HUES48 (cell line): ENCODE data around the gene MYO5B.

Source experiments
- H3K27ac ChIP-seq: one replicate; pipeline ENCODE4 v1.7.0; 2013; ENCODE audit warnings: low read depth, low read length, inconsistent platforms
- H3K27me3 ChIP-seq: 2 replicates; pipeline ENCODE4 v1.6.1; 2013; ENCODE audit warnings: mild to moderate bottlenecking, low read length; ENCODE audit not compliant: control insufficient read depth, insufficient read depth
- H3K36me3 ChIP-seq: 2 replicates; pipeline ENCODE4 v1.6.1; 2013; ENCODE audit warnings: low read length; ENCODE audit not compliant: control insufficient read depth, insufficient read depth
- H3K4me1 ChIP-seq: 2 replicates; pipeline ENCODE4 v1.6.1; 2013; ENCODE audit warnings: mild to moderate bottlenecking, low read length; ENCODE audit not compliant: control insufficient read depth, insufficient read depth
- H3K4me3 ChIP-seq: 2 replicates; pipeline ENCODE4 v1.5.1; 2013; ENCODE audit warnings: mild to moderate bottlenecking, low read depth, low read length
- H3K9ac ChIP-seq: 2 replicates; pipeline ENCODE4 v1.6.1; 2013; ENCODE audit warnings: mild to moderate bottlenecking, low read depth, low read length, moderate library complexity
- H3K9me3 ChIP-seq: 2 replicates; pipeline ENCODE4 v1.6.1; 2013; ENCODE audit warnings: low read length; ENCODE audit not compliant: control insufficient read depth, insufficient read depth

Gene MYO5B

DNA sequence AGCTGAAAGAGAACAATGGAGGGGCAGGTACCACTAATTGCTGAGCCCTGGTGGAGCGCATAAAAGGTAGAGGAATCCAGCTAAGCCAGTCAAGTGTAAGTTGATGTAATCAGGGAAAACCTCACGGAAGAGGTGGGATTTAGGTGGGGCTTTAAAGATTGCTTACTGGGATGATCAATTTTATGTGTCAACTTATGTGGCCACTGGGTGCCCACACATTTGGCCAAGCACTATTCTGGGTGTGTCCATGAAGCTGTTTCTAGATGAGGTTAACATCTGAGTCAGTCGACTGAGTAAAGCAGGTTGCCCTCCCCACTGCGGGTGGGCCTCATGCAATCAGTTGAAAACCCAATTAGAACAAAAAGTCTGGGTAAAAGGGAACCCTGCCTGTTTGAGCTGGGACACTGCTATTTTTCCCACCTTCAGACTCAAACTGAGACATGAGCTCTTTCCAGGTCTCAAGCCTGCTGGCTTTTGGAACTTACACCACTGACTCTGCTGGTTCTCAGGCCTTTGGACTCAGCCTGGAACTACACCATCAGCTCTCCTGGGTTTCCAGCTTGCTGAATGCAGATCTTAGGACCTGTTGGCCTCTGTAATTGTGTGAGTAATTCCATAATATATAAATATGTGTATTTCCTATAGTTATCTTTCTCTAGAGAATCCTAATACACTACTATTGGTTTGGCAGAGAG, 67.3 kb downstream of the MYO5B start:
- no peaks in the 10 kb centered on the region for H3K9me3 ChIP-seq
- no peak overlapping the region for H3K4me3 ChIP-seq
- H3K36me3 ChIP-seq: no peaks in the 10 kb centered on the region
- no peak overlapping the region for H3K9ac ChIP-seq
- no peaks in the 10 kb centered on the region for H3K27me3 ChIP-seq
- peaks cover 21% of the 10 kb centered on the region for H3K4me1 ChIP-seq
- no peak overlapping the region for H3K27ac ChIP-seq

DNA sequence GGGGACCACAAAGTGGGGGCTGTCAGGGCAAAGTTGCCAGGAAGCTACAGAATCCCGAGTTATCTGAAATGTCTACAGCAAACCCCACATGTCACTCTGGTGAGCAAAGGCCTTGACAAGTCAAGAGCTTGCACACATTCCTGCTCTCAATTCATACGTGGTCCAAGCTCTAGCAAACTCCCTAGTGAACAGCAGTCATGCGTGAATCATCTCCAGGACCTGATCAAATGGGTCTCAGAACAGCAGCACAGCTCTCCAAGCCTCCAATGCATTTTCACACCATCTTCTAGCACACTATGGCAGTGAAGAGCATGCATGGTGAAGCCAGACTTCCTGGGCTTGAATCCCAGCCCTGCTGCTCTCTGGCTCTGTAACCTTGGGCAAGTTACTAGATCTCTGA, 68.5 kb downstream of the MYO5B start:
- Histone ChIP-seq H3K27ac (no peak overlapping the region), H3K9me3 (no peaks in the 10 kb centered on the region), H3K9ac (no peak overlapping the region), H3K4me3 (no peak overlapping the region), H3K27me3 (no peaks in the 10 kb centered on the region), H3K36me3 (no peaks in the 10 kb centered on the region), H3K4me1 (peaks cover 21% of the 10 kb centered on the region)

DNA sequence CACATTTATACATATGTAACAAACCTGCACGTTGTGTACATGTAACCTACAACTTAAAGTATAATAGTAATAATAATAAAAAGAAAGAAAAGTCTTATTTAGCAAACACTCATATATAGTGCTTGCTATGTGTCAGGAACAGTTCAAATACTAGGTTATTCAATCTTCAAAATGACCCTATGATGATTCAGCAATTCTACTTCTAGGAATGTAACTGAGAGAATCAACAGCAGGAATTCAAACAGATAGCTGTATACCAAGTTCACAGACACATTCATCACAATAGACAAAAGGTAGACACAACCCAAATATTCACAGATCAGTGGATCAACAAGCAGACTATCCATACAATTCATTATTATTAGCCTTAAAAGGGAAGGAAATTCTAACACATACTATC, 69.5 kb downstream of the MYO5B start:
- no peak overlapping the region for H3K4me3 ChIP-seq
- H3K36me3 ChIP-seq: no peaks in the 10 kb centered on the region
- peaks cover 20% of the 10 kb centered on the region for H3K4me1 ChIP-seq
- H3K27me3 ChIP-seq: no peaks in the 10 kb centered on the region
- no peak overlapping the region for H3K27ac ChIP-seq
- H3K9me3 ChIP-seq: no peaks in the 10 kb centered on the region
- H3K9ac ChIP-seq: no peak overlapping the region

DNA sequence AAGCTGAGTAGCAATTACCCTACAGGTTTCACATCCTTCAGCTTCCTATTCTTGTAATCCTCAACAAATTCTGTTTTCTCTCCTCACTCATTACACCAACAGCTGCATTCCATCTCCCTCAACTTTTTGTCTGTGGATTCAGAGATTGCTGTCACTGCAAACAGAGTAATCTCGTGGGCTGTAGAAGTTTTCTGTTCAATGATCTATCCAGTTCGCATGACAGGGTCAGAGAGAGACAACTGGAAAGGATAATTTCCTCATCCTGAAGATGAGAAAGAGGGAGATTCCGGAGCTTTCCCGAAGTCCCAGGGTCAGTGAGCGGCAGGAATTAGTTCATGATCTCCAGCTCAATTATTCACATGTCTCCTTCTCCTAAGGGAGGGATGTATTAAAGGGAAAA, 75.7 kb downstream of the MYO5B start:
- Histone ChIP-seq H3K27ac (no peak overlapping the region), H3K4me1 (peaks cover 10% of the 10 kb centered on the region), H3K36me3 (no peaks in the 10 kb centered on the region), H3K27me3 (no peaks in the 10 kb centered on the region), H3K9ac (no peak overlapping the region), H3K4me3 (no peak overlapping the region), H3K9me3 (no peaks in the 10 kb centered on the region)

DNA sequence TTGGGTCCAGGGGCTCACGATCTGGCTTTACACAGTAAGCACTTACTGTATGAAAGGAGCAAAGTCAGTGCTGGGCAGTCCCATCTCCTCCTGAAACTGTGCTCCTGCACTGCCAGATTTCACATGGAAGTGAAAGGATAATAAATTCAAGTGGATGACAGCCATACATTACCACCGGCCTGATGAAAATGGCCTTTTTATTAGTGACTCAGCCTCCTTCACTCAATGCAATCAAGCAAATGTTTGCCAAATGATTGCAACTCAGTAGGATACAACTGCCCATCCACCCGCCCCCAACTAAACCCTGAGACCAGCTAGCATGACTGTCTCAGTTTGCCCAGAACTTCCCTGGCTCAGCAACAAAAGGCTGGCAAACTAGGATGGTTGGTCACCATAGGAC, 77.1 kb downstream of the MYO5B start:
- no peaks in the 10 kb centered on the region for H3K27me3 ChIP-seq
- no peaks in the 10 kb centered on the region for H3K9me3 ChIP-seq
- H3K9ac ChIP-seq: no peak overlapping the region
- no peaks in the 10 kb centered on the region for H3K36me3 ChIP-seq
- no peak overlapping the region for H3K4me3 ChIP-seq
- H3K27ac ChIP-seq: no peak overlapping the region
- H3K4me1 ChIP-seq: peaks cover 16% of the 10 kb centered on the region

DNA sequence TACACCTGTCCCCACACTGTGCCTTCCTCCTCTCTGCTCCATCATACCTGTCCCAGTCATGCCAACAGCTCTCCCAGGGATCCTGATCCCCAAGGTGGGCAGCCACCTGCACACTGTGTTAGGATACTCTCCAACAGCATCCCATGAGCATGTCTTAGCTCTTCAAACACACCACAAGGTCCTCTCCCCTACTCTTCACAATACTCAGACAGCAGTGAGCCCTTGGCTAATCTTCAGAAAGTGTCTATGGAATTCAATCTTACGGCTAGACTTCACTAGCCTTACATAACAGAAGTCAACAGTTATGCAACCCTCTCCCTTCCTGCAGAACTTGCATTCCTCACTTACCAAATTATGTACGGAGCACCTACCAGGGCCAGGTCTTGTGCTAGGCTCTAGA, 79.9 kb downstream of the MYO5B start:
- no peak overlapping the region for H3K9ac ChIP-seq
- no peaks in the 10 kb centered on the region for H3K9me3 ChIP-seq
- H3K36me3 ChIP-seq: no peaks in the 10 kb centered on the region
- no peak overlapping the region for H3K4me3 ChIP-seq
- H3K4me1 ChIP-seq: peaks cover 16% of the 10 kb centered on the region
- H3K27ac ChIP-seq: no peak overlapping the region
- H3K27me3 ChIP-seq: no peaks in the 10 kb centered on the region

DNA sequence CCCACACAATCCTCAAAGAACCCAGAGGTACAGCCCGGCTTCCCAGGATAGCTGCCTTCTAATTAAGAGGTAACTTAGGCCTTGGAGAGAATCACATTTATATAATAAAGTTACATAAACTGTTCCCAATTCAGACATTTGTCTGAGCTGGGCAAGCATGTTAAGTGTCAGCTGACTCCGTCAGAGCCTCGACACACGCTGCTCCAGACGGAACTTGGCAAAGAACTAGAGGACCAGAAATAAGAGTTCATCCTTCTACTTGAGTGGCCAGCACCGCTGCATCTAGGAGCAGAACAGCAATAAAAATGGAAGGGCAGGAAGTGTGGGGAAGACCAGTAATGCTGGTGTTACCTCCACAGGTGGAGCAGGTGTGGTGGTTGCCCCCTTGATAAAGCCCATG, 80.5 kb downstream of the MYO5B start:
- H3K9ac ChIP-seq: no peak overlapping the region
- no peak overlapping the region for H3K27ac ChIP-seq
- H3K36me3 ChIP-seq: no peaks in the 10 kb centered on the region
- no peak overlapping the region for H3K4me3 ChIP-seq
- no peaks in the 10 kb centered on the region for H3K27me3 ChIP-seq
- peaks cover 16% of the 10 kb centered on the region for H3K4me1 ChIP-seq
- H3K9me3 ChIP-seq: no peaks in the 10 kb centered on the region

DNA sequence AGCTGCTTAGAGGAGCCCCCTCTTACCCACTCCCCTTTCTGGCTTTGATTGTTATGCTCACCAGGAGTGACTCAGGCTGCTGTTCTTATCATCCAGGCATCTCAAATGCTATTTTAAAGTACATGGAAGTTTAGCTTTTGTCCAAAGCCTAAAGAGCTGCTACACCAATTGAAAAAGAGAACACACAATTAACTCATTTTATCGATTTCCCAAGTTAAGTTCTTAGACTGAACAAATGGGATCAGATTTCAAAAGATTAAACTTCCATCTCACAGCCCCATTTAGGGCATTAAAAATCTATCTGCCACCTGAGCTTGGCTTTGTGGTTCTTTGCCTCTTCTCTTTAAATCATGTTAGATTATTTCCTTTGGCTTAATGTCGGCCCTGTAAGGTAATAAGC, 81.2 kb downstream of the MYO5B start:
- no peak overlapping the region for H3K9ac ChIP-seq
- no peaks in the 10 kb centered on the region for H3K36me3 ChIP-seq
- no peak overlapping the region for H3K27ac ChIP-seq
- H3K4me3 ChIP-seq: no peak overlapping the region
- no peaks in the 10 kb centered on the region for H3K27me3 ChIP-seq
- H3K4me1 ChIP-seq: peaks cover 16% of the 10 kb centered on the region
- no peaks in the 10 kb centered on the region for H3K9me3 ChIP-seq

DNA sequence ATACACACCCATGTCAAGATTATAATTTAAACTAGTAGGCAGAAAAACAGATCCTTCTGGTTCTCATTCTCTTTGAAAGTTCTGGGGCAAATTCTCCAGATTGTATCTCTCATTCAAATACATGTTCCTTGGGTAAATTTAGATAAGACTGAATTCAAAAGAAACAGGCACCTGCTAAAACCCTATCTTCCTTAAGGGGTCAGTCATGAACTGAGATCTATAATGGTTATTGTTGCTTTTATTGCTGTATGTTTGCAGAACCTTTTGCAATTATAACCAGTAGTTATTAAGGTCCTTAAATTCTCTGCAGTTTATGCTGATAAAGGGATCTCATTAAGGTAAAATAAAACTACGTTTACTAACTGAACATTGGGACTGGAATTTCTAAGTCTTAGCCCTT, 83.5 kb downstream of the MYO5B start:
- Histone ChIP-seq H3K27me3 (no peaks in the 10 kb centered on the region), H3K36me3 (no peaks in the 10 kb centered on the region), H3K9ac (no peak overlapping the region), H3K4me3 (no peak overlapping the region), H3K4me1 (peaks cover 11% of the 10 kb centered on the region), H3K9me3 (no peaks in the 10 kb centered on the region), H3K27ac (no peak overlapping the region)

DNA sequence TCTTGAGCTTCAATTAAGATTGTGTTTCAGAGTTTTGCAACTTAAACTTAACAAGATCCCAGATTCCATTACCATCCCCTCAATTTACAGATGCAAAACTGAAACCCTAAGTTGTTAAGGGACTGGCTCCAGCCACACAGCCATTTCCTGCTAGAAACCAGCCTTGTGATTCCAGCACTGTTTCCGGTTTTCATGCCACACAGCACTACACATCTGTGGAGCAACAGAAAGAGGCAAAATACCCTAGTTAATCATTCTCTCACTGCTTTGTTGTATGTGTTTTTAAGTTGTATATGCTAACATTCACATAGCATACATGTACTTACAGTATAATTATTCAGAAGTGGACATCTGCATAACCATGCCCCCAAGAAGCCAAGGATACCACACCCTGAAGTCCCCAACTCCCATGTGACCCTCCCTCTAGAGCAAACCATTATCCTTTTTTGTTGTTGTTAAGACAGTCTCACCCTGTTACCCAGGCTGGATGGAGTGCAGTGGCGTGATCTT, 87.4 kb downstream of the MYO5B start:
- Histone ChIP-seq H3K9ac (no peak overlapping the region), H3K27ac (no peak overlapping the region), H3K27me3 (no peaks in the 10 kb centered on the region), H3K36me3 (no peaks in the 10 kb centered on the region), H3K4me1 (no peaks in the 10 kb centered on the region), H3K9me3 (no peaks in the 10 kb centered on the region), H3K4me3 (no peak overlapping the region)

DNA sequence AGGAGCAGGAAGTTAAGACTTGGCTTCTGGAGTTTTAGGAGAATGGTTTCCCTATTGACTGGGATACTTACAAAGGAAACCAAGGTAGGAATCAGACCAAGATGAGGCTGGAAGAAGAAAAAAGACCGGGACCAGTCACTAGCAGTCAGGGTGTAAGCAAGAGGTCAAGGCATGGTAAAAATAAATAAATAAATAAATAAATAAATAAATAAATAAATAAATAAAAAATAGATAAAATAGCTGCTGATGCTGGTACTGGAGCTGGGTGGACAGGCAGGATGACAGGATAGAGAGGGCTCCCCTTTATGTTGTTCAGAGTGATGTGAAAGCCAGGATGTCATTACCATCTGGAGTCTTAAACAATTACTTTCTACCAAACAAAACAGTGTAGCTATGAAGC, 89.9 kb downstream of the MYO5B start:
- Histone ChIP-seq H3K4me3 (no peak overlapping the region), H3K9ac (no peak overlapping the region)

More for the DNA sequence above, 89.9 kb downstream of the MYO5B start:
- no peaks in the 10 kb centered on the region for H3K27me3 ChIP-seq
- H3K27ac ChIP-seq: no peak overlapping the region
- no peaks in the 10 kb centered on the region for H3K9me3 ChIP-seq
- no peaks in the 10 kb centered on the region for H3K36me3 ChIP-seq
- no peaks in the 10 kb centered on the region for H3K4me1 ChIP-seq
